ENCODE data around the gene PNMA3. TPM values are rescaled to one million over a fixed set of nuclear protein-coding genes. Genes with fewer than 3 reads are reported as not detected.
"Not testable (repeated sequence)": the region's sequence is repeated elsewhere in the genome, so short reads cannot be mapped to it uniquely, and the experiment has no call there.

PNMA3 gene
- total and polyA plus RNA-seq, 4 donors, result 0.08 to 0.57 (median 0.13) TPM; not detected in 1

- Histone ChIP-seq H3K4me3 (ENCODE audit: low read length in 2 of 2) (no peak overlapping the region), H3K27ac (ENCODE audit: low read depth in 1 of 2, low read length in 2 of 2) (no peak overlapping the region), H3K9me3 (ENCODE audit: control insufficient read depth, low read length) (no peaks in the 10 kb centered on the region), H3K36me3 (ENCODE audit: control insufficient read depth in 1 of 2, insufficient read depth in 2 of 2, low read length in 1 of 2) (no peaks in the 10 kb centered on the region), H3K4me1 (ENCODE audit: control insufficient read depth in 1 of 2, insufficient read depth in 2 of 2, low read length in 2 of 2) (no peaks in the 10 kb centered on the region), H3K27me3 (ENCODE audit: control insufficient read depth in 1 of 2, insufficient read depth in 2 of 2, low read length in 1 of 2) (no peaks in the 10 kb centered on the region)
- DNase-seq (no peak), ATAC-seq (ENCODE audit: low FRiP score) (no peak)
- intact Hi-C loops (cut with DNase I), result no loop called here
- 66 to 70% methylated on average over 6 of the region's 6 CpGs for WGBS, 2 donors
These were observed 9.1 kb downstream of the PNMA3 start for GRCh38 chrX:153065389-153065788.

- DNase-seq; intact Hi-C loops (cut with DNase I); H3K4me3 ChIP-seq (ENCODE audit: low read length in 2 of 2); H3K27ac ChIP-seq (ENCODE audit: low read depth in 1 of 2, low read length in 2 of 2); H3K27me3 ChIP-seq (ENCODE audit: control insufficient read depth in 1 of 2, insufficient read depth in 2 of 2, low read length in 1 of 2); H3K36me3 ChIP-seq (ENCODE audit: control insufficient read depth in 1 of 2, insufficient read depth in 2 of 2, low read length in 1 of 2); H3K4me1 ChIP-seq (ENCODE audit: control insufficient read depth in 1 of 2, insufficient read depth in 2 of 2, low read length in 2 of 2); ATAC-seq (ENCODE audit: low FRiP score); H3K9me3 ChIP-seq (ENCODE audit: control insufficient read depth, low read length): not testable (repeated sequence)
- WGBS, 2 donors, result 50 to 70% methylated on average over 1 to 3 of the region's 12 CpGs
These were observed 10.1 kb downstream of the PNMA3 start for GRCh38 chrX:153066402-153066801.

GRCh38 chrX:153071909-153072583 lies 15.8 kb downstream of the PNMA3 start, which contains the start of gene PNMA6A:
PNMA6A (plus strand) TSS chrX:153072454; CDS start chrX:153073063, 609 bp downstream.
- H3K27me3 ChIP-seq (ENCODE audit: control insufficient read depth in 1 of 2, insufficient read depth in 2 of 2, low read length in 1 of 2); intact Hi-C loops (cut with DNase I); H3K9me3 ChIP-seq (ENCODE audit: control insufficient read depth, low read length); H3K27ac ChIP-seq (ENCODE audit: low read depth in 1 of 2, low read length in 2 of 2); DNase-seq; H3K4me1 ChIP-seq (ENCODE audit: control insufficient read depth in 1 of 2, insufficient read depth in 2 of 2, low read length in 2 of 2); H3K4me3 ChIP-seq (ENCODE audit: low read length in 2 of 2); H3K36me3 ChIP-seq (ENCODE audit: control insufficient read depth in 1 of 2, insufficient read depth in 2 of 2, low read length in 1 of 2): not testable (repeated sequence)
- peak; percentile 12 for ATAC-seq (ENCODE audit: low FRiP score)
- WGBS, 2 donors, result no CpG with 5 or more reads among the region's 76 CpGs

- 42% methylated on average over 8 of the region's 29 CpGs; no CpG with 5 or more reads in 1 of the 2 donors for WGBS, 2 donors
- H3K9me3 ChIP-seq (ENCODE audit: control insufficient read depth, low read length); H3K27me3 ChIP-seq (ENCODE audit: control insufficient read depth in 1 of 2, insufficient read depth in 2 of 2, low read length in 1 of 2); H3K36me3 ChIP-seq (ENCODE audit: control insufficient read depth in 1 of 2, insufficient read depth in 2 of 2, low read length in 1 of 2); ATAC-seq (ENCODE audit: low FRiP score); DNase-seq; H3K4me3 ChIP-seq (ENCODE audit: low read length in 2 of 2); intact Hi-C loops (cut with DNase I); H3K4me1 ChIP-seq (ENCODE audit: control insufficient read depth in 1 of 2, insufficient read depth in 2 of 2, low read length in 2 of 2); H3K27ac ChIP-seq (ENCODE audit: low read depth in 1 of 2, low read length in 2 of 2): not testable (repeated sequence)
These were observed 17.1 kb downstream of the PNMA3 start for GRCh38 chrX:153073331-153073730.

- WGBS, 2 donors, result 47 to 56% methylated on average over 18 to 20 of the region's 24 CpGs
- no peak for ATAC-seq (ENCODE audit: low FRiP score)
- intact Hi-C loops (cut with DNase I), result no loop called here
These were observed 18.1 kb downstream of the PNMA3 start for GRCh38 chrX:153074262-153074899.

DNA sequence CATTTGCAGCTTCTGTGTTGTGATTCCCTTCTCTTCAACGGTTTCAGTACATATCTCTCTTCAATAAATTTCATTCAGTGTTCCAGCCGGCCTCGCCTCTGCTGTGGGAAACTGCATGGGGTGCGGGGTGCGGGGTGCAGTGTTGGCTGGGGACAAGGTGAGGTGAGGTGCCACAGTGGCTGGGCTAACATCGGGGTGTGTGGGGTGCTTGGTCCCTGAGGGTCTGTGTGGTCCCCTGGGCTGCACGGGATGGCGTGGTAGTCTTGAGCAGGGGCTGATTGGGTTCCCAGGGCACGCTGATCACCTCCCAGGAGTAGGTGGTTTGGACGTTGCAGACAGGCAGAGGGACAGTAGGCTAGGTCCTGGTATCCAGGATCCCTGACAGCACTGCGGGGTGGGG lies 18.7 kb downstream of the PNMA3 start:
- no peaks in the 10 kb centered on the region for H3K36me3 ChIP-seq (ENCODE audit: control insufficient read depth in 1 of 2, insufficient read depth in 2 of 2, low read length in 1 of 2)
- no peak overlapping the region for H3K27ac ChIP-seq (ENCODE audit: low read depth in 1 of 2, low read length in 2 of 2)
- H3K9me3 ChIP-seq (ENCODE audit: control insufficient read depth, low read length), result no peaks in the 10 kb centered on the region
- H3K4me1 ChIP-seq (ENCODE audit: control insufficient read depth in 1 of 2, insufficient read depth in 2 of 2, low read length in 2 of 2), result no peaks in the 10 kb centered on the region
- WGBS, 2 donors, result 67% methylated on average over 11 of the region's 11 CpGs
- ATAC-seq (ENCODE audit: low FRiP score), result no peak
- no peaks in the 10 kb centered on the region for H3K27me3 ChIP-seq (ENCODE audit: control insufficient read depth in 1 of 2, insufficient read depth in 2 of 2, low read length in 1 of 2)
- H3K4me3 ChIP-seq (ENCODE audit: low read length in 2 of 2), result no peak overlapping the region
- DNase-seq, result peak in 1 of 2 donors; percentile 57
- intact Hi-C loops (cut with DNase I), result no loop called here

More at GRCh38 chrX:153074262-153074899, 18.1 kb downstream of the PNMA3 start:
- Histone ChIP-seq H3K4me3 (ENCODE audit: low read length in 2 of 2) (no peak overlapping the region), H3K36me3 (ENCODE audit: control insufficient read depth in 1 of 2, insufficient read depth in 2 of 2, low read length in 1 of 2) (no peaks in the 10 kb centered on the region), H3K27ac (ENCODE audit: low read depth in 1 of 2, low read length in 2 of 2) (no peak overlapping the region), H3K4me1 (ENCODE audit: control insufficient read depth in 1 of 2, insufficient read depth in 2 of 2, low read length in 2 of 2) (no peaks in the 10 kb centered on the region), H3K9me3 (ENCODE audit: control insufficient read depth, low read length) (no peaks in the 10 kb centered on the region), H3K27me3 (ENCODE audit: control insufficient read depth in 1 of 2, insufficient read depth in 2 of 2, low read length in 1 of 2) (no peaks in the 10 kb centered on the region)
- DNase-seq, result peak in 1 of 2 donors; percentile 55

GRCh38 chrX:153075366-153075765 lies 19.1 kb downstream of the PNMA3 start:
- Histone ChIP-seq H3K36me3 (ENCODE audit: control insufficient read depth in 1 of 2, insufficient read depth in 2 of 2, low read length in 1 of 2) (no peaks in the 10 kb centered on the region), H3K27ac (ENCODE audit: low read depth in 1 of 2, low read length in 2 of 2) (no peak overlapping the region), H3K9me3 (ENCODE audit: control insufficient read depth, low read length) (no peaks in the 10 kb centered on the region), H3K4me1 (ENCODE audit: control insufficient read depth in 1 of 2, insufficient read depth in 2 of 2, low read length in 2 of 2) (no peaks in the 10 kb centered on the region), H3K4me3 (ENCODE audit: low read length in 2 of 2) (no peak overlapping the region), H3K27me3 (ENCODE audit: control insufficient read depth in 1 of 2, insufficient read depth in 2 of 2, low read length in 1 of 2) (no peaks in the 10 kb centered on the region)
- WGBS, 2 donors, result 21 to 31% methylated on average over 4 to 10 of the region's 14 CpGs
- intact Hi-C loops (cut with DNase I), result no loop called here
- DNase-seq (no peak), ATAC-seq (ENCODE audit: low FRiP score) (no peak)

DNA sequence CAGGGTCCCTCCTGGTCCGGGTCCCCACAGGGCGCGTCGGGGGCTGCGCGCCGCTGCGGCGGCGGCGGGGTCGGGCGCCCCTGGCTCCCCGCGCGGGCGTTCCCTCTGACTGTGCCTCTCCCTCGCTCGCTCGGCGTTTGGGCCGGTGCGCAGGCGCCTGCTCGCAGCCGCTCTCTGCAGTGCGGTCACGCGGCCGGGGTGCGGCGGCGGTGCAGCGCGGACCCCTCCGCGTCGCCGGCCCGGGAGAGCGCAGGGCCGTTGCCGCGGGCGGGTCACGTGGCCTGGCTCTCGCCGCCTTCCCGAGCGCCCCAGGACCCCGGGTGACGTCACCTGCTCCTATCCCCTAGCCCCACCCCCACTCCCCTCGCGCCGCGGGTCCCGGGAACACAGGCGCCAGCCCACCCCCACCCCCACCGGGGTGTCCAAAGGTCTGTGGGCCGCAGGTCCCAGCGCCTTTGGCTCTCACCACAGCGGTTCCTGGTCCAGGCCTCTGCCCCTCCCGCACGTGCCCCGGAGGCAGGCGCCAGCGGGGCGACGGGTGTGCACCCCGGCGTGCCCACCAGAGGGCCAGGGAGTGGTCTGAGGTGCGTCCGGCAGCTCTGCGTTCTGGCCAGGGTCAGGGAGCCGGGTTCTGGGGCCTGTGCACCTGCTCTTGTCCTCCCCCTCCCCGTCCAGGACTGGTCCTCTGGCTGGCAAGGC lies 21.3 kb downstream of the PNMA3 start:
- H3K27me3 ChIP-seq (ENCODE audit: control insufficient read depth in 1 of 2, insufficient read depth in 2 of 2, low read length in 1 of 2); H3K27ac ChIP-seq (ENCODE audit: low read depth in 1 of 2, low read length in 2 of 2); H3K4me3 ChIP-seq (ENCODE audit: low read length in 2 of 2); H3K4me1 ChIP-seq (ENCODE audit: control insufficient read depth in 1 of 2, insufficient read depth in 2 of 2, low read length in 2 of 2); H3K36me3 ChIP-seq (ENCODE audit: control insufficient read depth in 1 of 2, insufficient read depth in 2 of 2, low read length in 1 of 2); H3K9me3 ChIP-seq (ENCODE audit: control insufficient read depth, low read length); DNase-seq; intact Hi-C loops (cut with DNase I): not testable (repeated sequence)
- peak; percentile 13 for ATAC-seq (ENCODE audit: low FRiP score)
- WGBS, 2 donors, result no CpG with 5 or more reads among the region's 76 CpGs

All from aorta (tissue), 5 donors.